ENCODE results near the gene SLC24A2. TPM values are rescaled to one million over a fixed set of nuclear protein-coding genes. Genes with fewer than 3 reads are reported as not detected.

Gene SLC24A2
- total and polyA plus RNA-seq, 2 donors (not counting 1 experiment from before 2014, with no cell fraction given): under 0.01 TPM

GRCh38 chr9:19768798-19769197 is 20.0 kb downstream of the SLC24A2 start:
- no peak overlapping the region for H3K4me2 ChIP-seq (ENCODE audit: extremely low read depth, insufficient read depth, low read length)
- no peaks in the 10 kb centered on the region for H3K9me3 ChIP-seq (ENCODE audit: control insufficient read depth, insufficient read depth, low read depth, low read length)
- no peak overlapping the region for H2AFZ ChIP-seq (ENCODE audit: low read length)
- H3K4me1 ChIP-seq (ENCODE audit: control insufficient read depth, extremely low read depth, insufficient read depth, low read length): no peaks in the 10 kb centered on the region
- H3K27me3 ChIP-seq (ENCODE audit: control insufficient read depth, insufficient read depth, low read length): no peaks in the 10 kb centered on the region
- no peak overlapping the region for H3K27ac ChIP-seq (ENCODE audit: insufficient read depth, low read length)
- H3K4me3 ChIP-seq (replicated peaks in 1 of 4; ENCODE audit: control extremely low read depth in 1 of 4, insufficient read depth in 1 of 4, low read depth in 3 of 4, low read length in 4 of 4): no peak overlapping the region
- no peaks in the 10 kb centered on the region for H3K79me2 ChIP-seq (ENCODE audit: control insufficient read depth, insufficient read depth, low read length)
- H3K9ac ChIP-seq (ENCODE audit: insufficient read depth, low read length): no peak overlapping the region
- no peak for TF ChIP-seq EZH2 (IDR thresholded peaks at IDR 0.05; ENCODE audit: low read length, missing control alignments)
- TF ChIP-seq CTCF (conservative IDR thresholded peaks at IDR 0.05 in 1 of 2, IDR thresholded peaks at IDR 0.05 in 1 of 2; ENCODE audit: low read depth in 1 of 2, low read length in 2 of 2): no peak
- H3K36me3 ChIP-seq (ENCODE audit: control insufficient read depth, insufficient read depth, low read length): no peaks in the 10 kb centered on the region
- no peaks in the 10 kb centered on the region for H4K20me1 ChIP-seq (ENCODE audit: control insufficient read depth, extremely low read depth, insufficient read depth, low read length)
- no peak for DNase-seq (ENCODE audit: low read depth in 2 of 2)

- no peaks in the 10 kb centered on the region for H3K9me3 ChIP-seq (ENCODE audit: control insufficient read depth, insufficient read depth, low read depth, low read length)
- H3K27ac ChIP-seq (ENCODE audit: insufficient read depth, low read length): no peak overlapping the region
- H3K4me2 ChIP-seq (ENCODE audit: extremely low read depth, insufficient read depth, low read length): no peak overlapping the region
- H3K79me2 ChIP-seq (ENCODE audit: control insufficient read depth, insufficient read depth, low read length): no peaks in the 10 kb centered on the region
- TF ChIP-seq EZH2 (IDR thresholded peaks at IDR 0.05; ENCODE audit: low read length, missing control alignments): no peak
- TF ChIP-seq CTCF (conservative IDR thresholded peaks at IDR 0.05 in 1 of 2, IDR thresholded peaks at IDR 0.05 in 1 of 2; ENCODE audit: low read depth in 1 of 2, low read length in 2 of 2): no peak
- no peaks in the 10 kb centered on the region for H3K27me3 ChIP-seq (ENCODE audit: control insufficient read depth, insufficient read depth, low read length)
- H3K9ac ChIP-seq (ENCODE audit: insufficient read depth, low read length): no peak overlapping the region
- no peaks in the 10 kb centered on the region for H3K4me1 ChIP-seq (ENCODE audit: control insufficient read depth, extremely low read depth, insufficient read depth, low read length)
- no peak overlapping the region for H3K4me3 ChIP-seq (replicated peaks in 1 of 4; ENCODE audit: control extremely low read depth in 1 of 4, insufficient read depth in 1 of 4, low read depth in 3 of 4, low read length in 4 of 4)
- H4K20me1 ChIP-seq (ENCODE audit: control insufficient read depth, extremely low read depth, insufficient read depth, low read length): no peaks in the 10 kb centered on the region
- no peak overlapping the region for H2AFZ ChIP-seq (ENCODE audit: low read length)
- no peak for DNase-seq (ENCODE audit: low read depth in 2 of 2)
- H3K36me3 ChIP-seq (ENCODE audit: control insufficient read depth, insufficient read depth, low read length): no peaks in the 10 kb centered on the region
Observed at GRCh38 chr9:19759066-19759465, 29.8 kb downstream of the SLC24A2 start.

GRCh38 chr9:19757745-19758144 is 31.1 kb downstream of the SLC24A2 start:
- Histone ChIP-seq H4K20me1 (ENCODE audit: control insufficient read depth, extremely low read depth, insufficient read depth, low read length) (no peaks in the 10 kb centered on the region), H3K36me3 (ENCODE audit: control insufficient read depth, insufficient read depth, low read length) (no peaks in the 10 kb centered on the region), H2AFZ (ENCODE audit: low read length) (no peak overlapping the region), H3K9me3 (ENCODE audit: control insufficient read depth, insufficient read depth, low read depth, low read length) (no peaks in the 10 kb centered on the region), H3K27me3 (ENCODE audit: control insufficient read depth, insufficient read depth, low read length) (no peaks in the 10 kb centered on the region), H3K4me1 (ENCODE audit: control insufficient read depth, extremely low read depth, insufficient read depth, low read length) (no peaks in the 10 kb centered on the region), H3K79me2 (ENCODE audit: control insufficient read depth, insufficient read depth, low read length) (no peaks in the 10 kb centered on the region), H3K4me2 (ENCODE audit: extremely low read depth, insufficient read depth, low read length) (no peak overlapping the region), H3K9ac (ENCODE audit: insufficient read depth, low read length) (no peak overlapping the region), H3K27ac (ENCODE audit: insufficient read depth, low read length) (no peak overlapping the region), H3K4me3 (replicated peaks in 1 of 4; ENCODE audit: control extremely low read depth in 1 of 4, insufficient read depth in 1 of 4, low read depth in 3 of 4, low read length in 4 of 4) (no peak overlapping the region)
- TF ChIP-seq EZH2 (IDR thresholded peaks at IDR 0.05; ENCODE audit: low read length, missing control alignments): no peak
- no peak for TF ChIP-seq CTCF (conservative IDR thresholded peaks at IDR 0.05 in 1 of 2, IDR thresholded peaks at IDR 0.05 in 1 of 2; ENCODE audit: low read depth in 1 of 2, low read length in 2 of 2)
- no peak for DNase-seq (ENCODE audit: low read depth in 2 of 2)

Measured in fibroblast of lung (primary cell).